ENCODE results near the gene EHMT1.

GRCh38 chr9:137678202-137678601 lies 59.4 kb downstream of the EHMT1 start:
- TF ChIP-seq BCL3 (IDR thresholded peaks at IDR 0.05) (no peak), FOXS1 (CRISPR knock-in tag; IDR thresholded peaks at IDR 0.05) (no peak), JUN (IDR thresholded peaks at IDR 0.05) (no peak), CTCF (IDR thresholded peaks at IDR 0.05) (no peak), HMGXB4 (CRISPR knock-in tag; IDR thresholded peaks at IDR 0.05; ENCODE audit: borderline replicate concordance) (no peak), HES2 (IDR thresholded peaks at IDR 0.05) (no peak), REST (IDR thresholded peaks at IDR 0.05) (no peak), POLR2AphosphoS2 (conservative IDR thresholded peaks at IDR 0.05; ENCODE audit: low read length) (no peak), MAX (IDR thresholded peaks at IDR 0.05) (no peak), HOXB5 (CRISPR knock-in tag; IDR thresholded peaks at IDR 0.05) (no peak), CHD2 (IDR thresholded peaks at IDR 0.05; ENCODE audit: low read length, partially characterized antibody) (no peak), RAD21 (conservative IDR thresholded peaks at IDR 0.05 in 1 of 2, IDR thresholded peaks at IDR 0.05 in 1 of 2) (no peak), ZSCAN20 (CRISPR knock-in tag; IDR thresholded peaks at IDR 0.05) (no peak), PBX3 (IDR thresholded peaks at IDR 0.05) (no peak)

All from A549 (cell line).